HepG2 (cell line): ENCODE results near the gene BAIAP3. TPM values are rescaled to one million over a fixed set of nuclear protein-coding genes. Genes with fewer than 3 reads are reported as not detected.

ENCODE experiments used
- IKZF4 ChIP-seq: sonication (generic); formaldehyde crosslinking; IDR thresholded peaks from 2 replicates; pipeline ENCODE4 v1.5.1; 2020; ENCODE audit warnings: borderline replicate concordance, mild to moderate bottlenecking, low read depth, missing genetic modification reagents; ENCODE audit errors: not compliant biosample characterization
- MXI1 ChIP-seq: IDR thresholded peaks from 3 replicates; pipeline ENCODE4 v1.6.1; 2012; ENCODE audit warnings: low read depth, low read length, inconsistent platforms, borderline replicate concordance
- NFYB ChIP-seq: sonication (generic); formaldehyde crosslinking; IDR thresholded peaks from 2 replicates; pipeline ENCODE4 v1.4.0; 2020; ENCODE audit warnings: missing genetic modification reagents
- NR2F1 ChIP-seq, 2 experiments: fragments of 450-650 bp in 1 of 2; formaldehyde crosslinking in 1 of 2; IDR thresholded peaks; 2 replicates each; pipeline versions ENCODE4 v1.5.0 to v1.6.1; 2016 to 2020; ENCODE audit warnings: mild to moderate bottlenecking in 1 of 2, missing compliant biosample characterization in 1 of 2, missing genetic modification reagents in 1 of 2, moderate library complexity in 1 of 2
- POLR2G ChIP-seq: fragments of 200-400 bp; formaldehyde crosslinking; IDR thresholded peaks from 2 replicates; pipeline ENCODE4 v1.6.1; 2018; ENCODE audit warnings: mild to moderate bottlenecking, low read depth, low read length, moderate library complexity
- SOX6 ChIP-seq, 2 experiments: fragments of 450-650 bp in 1 of 2; sonication (generic) in 1 of 2; formaldehyde crosslinking in 1 of 2; IDR thresholded peaks; 2 replicates each; pipeline versions ENCODE4 v1.4.0 to v1.6.1; 2017 to 2020; ENCODE audit warnings: antibody characterized with exemption in 1 of 2, mild to moderate bottlenecking in 1 of 2, missing genetic modification reagents in 1 of 2
- ZC3H13 ChIP-seq: sonication (generic); formaldehyde crosslinking; IDR thresholded peaks from 2 replicates; pipeline ENCODE4 v1.8.1; 2023; ENCODE audit warnings: mild to moderate bottlenecking, missing genetic modification reagents, moderate library complexity
- ZMAT3 ChIP-seq: sonication (generic); formaldehyde crosslinking; conservative IDR thresholded peaks from 2 replicates; pipeline ENCODE4 v1.7.0; 2021; ENCODE audit warnings: missing genetic modification reagents
- ZNF142 ChIP-seq: sonication (generic); formaldehyde crosslinking; IDR thresholded peaks from 2 replicates; pipeline ENCODE4 v1.4.0; 2020; ENCODE audit warnings: missing genetic modification reagents
- polyA plus RNA-seq, 8 experiments: library from polyadenylated mRNA; depleted of rRNA in 3 of 8; stranded (reverse) in 7 of 8; unstranded in 1 of 8; fragments of >200 nt; fragmentation: Illumina TruSeq in 4 of 8; extraction: Trizol in 4 of 8; gene quantifications; 2 replicates each; pipeline versions ENCODE4 v1.2.1 to v1.2.3, GENCODE V29; 2011 to 2016; ENCODE audit warnings: low read depth in 4 of 8, missing spikeins in 1 of 8, mixed read lengths in 1 of 8; ENCODE audit not compliant: insufficient read depth in 1 of 8
- total RNA-seq, 5 experiments: library from RNA; depleted of rRNA; stranded (reverse); fragments of >200 nt; fragmentation: Illumina TruSeq; extraction: Trizol; gene quantifications; 2 replicates each; pipeline ENCODE4 v1.2.3, GENCODE V29; 2016; ENCODE audit warnings: low read depth in 1 of 5
- TF ChIP-seq, protein P1 (sequence below), 2 experiments: sonication (generic) in 1 of 2; formaldehyde crosslinking in 1 of 2; IDR thresholded peaks; 2 replicates each; pipeline versions ENCODE4 v1.4.0 to v1.6.1; 2018 to 2020; ENCODE audit warnings: missing genetic modification reagents in 2 of 2, borderline replicate concordance in 1 of 2, low read depth in 1 of 2, mild to moderate bottlenecking in 1 of 2, missing biosample characterization in 1 of 2
- TF ChIP-seq, protein P2 (sequence below): IDR thresholded peaks from 2 replicates; pipeline ENCODE4 v1.6.1; 2016; ENCODE audit warnings: missing compliant biosample characterization, missing genetic modification reagents, borderline replicate concordance
- TF ChIP-seq, protein P3 (sequence below): sonication (generic); formaldehyde crosslinking; IDR thresholded peaks from 2 replicates; pipeline ENCODE4 v1.5.0; 2020; ENCODE audit warnings: missing genetic modification reagents
- TF ChIP-seq, protein P4 (sequence below): sonication (generic); formaldehyde crosslinking; IDR thresholded peaks from 2 replicates; pipeline ENCODE4 v1.4.0; 2020; ENCODE audit warnings: missing genetic modification reagents

The BAIAP3 gene
- total and polyA plus RNA-seq, 2 of the 13 experiments (the other 11 are each of a cell fraction or from before 2014, with no cell fraction given) = 3.2 to 5.7 TPM

- TF ChIP-seq, protein P1, sequence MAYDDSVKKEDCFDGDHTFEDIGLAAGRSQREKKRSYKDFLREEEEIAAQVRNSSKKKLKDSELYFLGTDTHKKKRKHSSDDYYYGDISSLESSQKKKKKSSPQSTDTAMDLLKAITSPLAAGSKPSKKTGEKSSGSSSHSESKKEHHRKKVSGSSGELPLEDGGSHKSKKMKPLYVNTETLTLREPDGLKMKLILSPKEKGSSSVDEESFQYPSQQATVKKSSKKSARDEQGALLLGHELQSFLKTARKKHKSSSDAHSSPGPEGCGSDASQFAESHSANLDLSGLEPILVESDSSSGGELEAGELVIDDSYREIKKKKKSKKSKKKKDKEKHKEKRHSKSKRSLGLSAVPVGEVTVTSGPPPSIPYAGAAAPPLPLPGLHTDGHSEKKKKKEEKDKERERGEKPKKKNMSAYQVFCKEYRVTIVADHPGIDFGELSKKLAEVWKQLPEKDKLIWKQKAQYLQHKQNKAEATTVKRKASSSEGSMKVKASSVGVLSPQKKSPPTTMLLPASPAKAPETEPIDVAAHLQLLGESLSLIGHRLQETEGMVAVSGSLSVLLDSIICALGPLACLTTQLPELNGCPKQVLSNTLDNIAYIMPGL (CRISPR knock-in tag; IDR thresholded peaks at IDR 0.05; ENCODE audit: borderline replicate concordance in 1 of 2, low read depth in 1 of 2) = peak in 1 of 2 experiments; percentile 51; a peak in 2 of 4 replicates
- TF ChIP-seq, protein P2, sequence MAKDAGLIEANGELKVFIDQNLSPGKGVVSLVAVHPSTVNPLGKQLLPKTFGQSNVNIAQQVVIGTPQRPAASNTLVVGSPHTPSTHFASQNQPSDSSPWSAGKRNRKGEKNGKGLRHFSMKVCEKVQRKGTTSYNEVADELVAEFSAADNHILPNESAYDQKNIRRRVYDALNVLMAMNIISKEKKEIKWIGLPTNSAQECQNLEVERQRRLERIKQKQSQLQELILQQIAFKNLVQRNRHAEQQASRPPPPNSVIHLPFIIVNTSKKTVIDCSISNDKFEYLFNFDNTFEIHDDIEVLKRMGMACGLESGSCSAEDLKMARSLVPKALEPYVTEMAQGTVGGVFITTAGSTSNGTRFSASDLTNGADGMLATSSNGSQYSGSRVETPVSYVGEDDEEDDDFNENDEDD (CRISPR knock-in tag) = 0 out of 2 replicates have a peak, but pooled peaks have one; percentile 52
- peak; percentile 21 for TF ChIP-seq IKZF4 (CRISPR knock-in tag)
- no peak for TF ChIP-seq ZNF142
- TF ChIP-seq POLR2G = peak; percentile 72
- no peak for TF ChIP-seq ZMAT3 (CRISPR knock-in tag)
- TF ChIP-seq, protein P3, sequence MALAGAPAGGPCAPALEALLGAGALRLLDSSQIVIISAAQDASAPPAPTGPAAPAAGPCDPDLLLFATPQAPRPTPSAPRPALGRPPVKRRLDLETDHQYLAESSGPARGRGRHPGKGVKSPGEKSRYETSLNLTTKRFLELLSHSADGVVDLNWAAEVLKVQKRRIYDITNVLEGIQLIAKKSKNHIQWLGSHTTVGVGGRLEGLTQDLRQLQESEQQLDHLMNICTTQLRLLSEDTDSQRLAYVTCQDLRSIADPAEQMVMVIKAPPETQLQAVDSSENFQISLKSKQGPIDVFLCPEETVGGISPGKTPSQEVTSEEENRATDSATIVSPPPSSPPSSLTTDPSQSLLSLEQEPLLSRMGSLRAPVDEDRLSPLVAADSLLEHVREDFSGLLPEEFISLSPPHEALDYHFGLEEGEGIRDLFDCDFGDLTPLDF = 0 out of 2 replicates have a peak, but pooled peaks have one; percentile 41
- TF ChIP-seq, protein P4, sequence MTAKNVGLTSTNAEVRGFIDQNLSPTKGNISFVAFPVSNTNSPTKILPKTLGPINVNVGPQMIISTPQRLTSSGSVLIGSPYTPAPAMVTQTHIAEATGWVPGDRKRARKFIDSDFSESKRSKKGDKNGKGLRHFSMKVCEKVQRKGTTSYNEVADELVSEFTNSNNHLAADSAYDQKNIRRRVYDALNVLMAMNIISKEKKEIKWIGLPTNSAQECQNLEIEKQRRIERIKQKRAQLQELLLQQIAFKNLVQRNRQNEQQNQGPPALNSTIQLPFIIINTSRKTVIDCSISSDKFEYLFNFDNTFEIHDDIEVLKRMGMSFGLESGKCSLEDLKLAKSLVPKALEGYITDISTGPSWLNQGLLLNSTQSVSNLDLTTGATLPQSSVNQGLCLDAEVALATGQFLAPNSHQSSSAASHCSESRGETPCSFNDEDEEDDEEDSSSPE = 0 out of 2 replicates have a peak, but pooled peaks have one; percentile 51
- peak; percentile 89; the same call in 1 of the 3 replicates for TF ChIP-seq MXI1
- no peak for TF ChIP-seq NFYB (CRISPR knock-in tag)
- TF ChIP-seq SOX6 (IDR thresholded peaks at IDR 0.05) = no peak
- peak; percentile 47 for TF ChIP-seq SOX6 (CRISPR knock-in tag; IDR thresholded peaks at IDR 0.05)
- TF ChIP-seq ZC3H13 = 0 out of 2 replicates have a peak, but pooled peaks have one; percentile 10
- TF ChIP-seq NR2F1 (CRISPR knock-in tag; IDR thresholded peaks at IDR 0.05) = 0 out of 4 replicates have a peak, but pooled peaks of 1 of the 2 experiments have one; percentile 7
Observed at GRCh38 chr16:1379304-1380076, 46.0 kb downstream of the BAIAP3 start (continued).
